Panc1 (cell line): ENCODE data around the gene CD163L1. TPM values are rescaled to one million over a fixed set of nuclear protein-coding genes. Genes with fewer than 3 reads are reported as not detected.

ENCODE experiments used
- ATAC-seq: fragments of 200-7000 bp; cut with Tn5 transposase; 2 replicates; pipeline ENCODE4 v1.9.1; 2020; ENCODE audit warnings: mild to moderate bottlenecking, moderate library complexity
- BruUV-seq: library from RNA; stranded (reverse); fragments of 400-500 nt; replicated peaks from 2 replicates; lab custom pipeline; 2021; lab: Mats Ljungman, UMichigan
- CTCF ChIA-PET: fragments of 300-600 bp; sonication (Branson Sonifier 250); formaldehyde crosslinking; loops from one replicate; lab custom pipeline; 2022; ENCODE audit warnings: antibody characterized with exemption; lab: Charles Lee
- POLR2A ChIA-PET: fragments of 300-600 bp; sonication (Branson Sonifier 250); formaldehyde crosslinking; loops from one replicate; lab custom pipeline; 2022; ENCODE audit warnings: antibody characterized with exemption; lab: Charles Lee
- DNase-seq: peaks from one replicate; pipeline ENCODE4 v3.0.0-alpha.2; 2010; ENCODE audit warnings: low read depth, low spot score
- H3K27ac ChIP-seq: 2 replicates; pipeline ENCODE4 v1.5.1; 2011; ENCODE audit warnings: mild to moderate bottlenecking, low read length, inconsistent platforms
- H3K27me3 ChIP-seq: fragments of 200-500 bp; sonication (Bioruptor generic); 2 replicates; pipeline ENCODE4 v1.6.0; 2014; ENCODE audit warnings: low read length, inconsistent platforms; ENCODE audit not compliant: control insufficient read depth, insufficient read depth
- H3K36me3 ChIP-seq: fragments of 200-500 bp; sonication (Bioruptor generic); 2 replicates; pipeline ENCODE4 v1.5.1; 2014; ENCODE audit warnings: inconsistent platforms, mild to moderate bottlenecking, low read length, moderate library complexity; ENCODE audit not compliant: control insufficient read depth, insufficient read depth
- H3K4me1 ChIP-seq: 2 replicates; pipeline ENCODE4 v1.5.1; 2011; ENCODE audit warnings: inconsistent platforms, mild to moderate bottlenecking, low read length, moderate library complexity; ENCODE audit not compliant: control insufficient read depth, insufficient read depth
- H3K4me3 ChIP-seq, 2 experiments: 2 replicates each; pipeline ENCODE4 v1.5.1; 2011 to 2012; ENCODE audit warnings: low read depth in 2 of 2, low read length in 2 of 2, mild to moderate bottlenecking in 2 of 2, inconsistent platforms in 1 of 2, moderate library complexity in 1 of 2
- H3K9me3 ChIP-seq: fragments of 200-500 bp; sonication (Bioruptor generic); 2 replicates; pipeline ENCODE4 v1.5.1; 2014; ENCODE audit warnings: low read depth, mild to moderate bottlenecking, inconsistent platforms, low read length, moderate library complexity; ENCODE audit not compliant: control insufficient read depth, insufficient read depth
- POLR2AphosphoS5 ChIP-seq: IDR thresholded peaks from 2 replicates; pipeline ENCODE4 v1.6.1; 2012; ENCODE audit warnings: mild to moderate bottlenecking, low read depth, low read length, moderate library complexity
- REST ChIP-seq, 2 experiments: IDR thresholded peaks; 2 replicates each; pipeline ENCODE4 v1.6.1; 2011 to 2012; ENCODE audit warnings: low read depth in 2 of 2, control low read depth in 1 of 2, low read length in 1 of 2, mild to moderate bottlenecking in 1 of 2, moderate library complexity in 1 of 2; ENCODE audit not compliant: insufficient read depth in 1 of 2
- SIN3A ChIP-seq: IDR thresholded peaks from 2 replicates; pipeline ENCODE4 v1.6.1; 2012; ENCODE audit warnings: low read depth, mild to moderate bottlenecking, low read length, moderate library complexity, borderline replicate concordance; ENCODE audit not compliant: insufficient read depth
- TCF7L2 ChIP-seq: IDR thresholded peaks from 2 replicates; pipeline ENCODE4 v1.6.1; 2011; ENCODE audit warnings: mild to moderate bottlenecking, low read depth, low read length, inconsistent platforms
- in situ Hi-C: cut with HindIII; loops from 2 replicates; pipeline ENCODE4 v1.10.0; 2016; ENCODE audit warnings: low sequenced_read_pairs, low pct_unique_long_range_greater_than_20kb
- intact Hi-C: fragments of 100-400 bp; cut with micrococcal nuclease; formaldehyde crosslinking; loops from one replicate; pipeline ENCODE4 v1.10.0; 2022; ENCODE audit not compliant: unreplicated experiment
- total RNA-seq: library from RNA; stranded (reverse); gene quantifications from one replicate; pipeline ENCODE4 v1.2.1, GENCODE V29; 2021; ENCODE audit not compliant: unreplicated experiment
- TF ChIP-seq, protein P1 (sequence below): fragments of 450-650 bp; IDR thresholded peaks from 2 replicates; pipeline ENCODE4 v1.5.1; 2017; ENCODE audit warnings: mild to moderate bottlenecking

The CD163L1 gene
- total RNA-seq, 1 experiment from 2014 or later: not detected

GRCh38 chr12:7354529-7354928 lies 89.4 kb downstream of the CD163L1 start:
- BruUV-seq: no TSS peak
- DNase-seq (no peak), ATAC-seq (no peak)
- ChIA-PET CTCF (no interaction called here), POLR2A (no interaction called here)
- Histone ChIP-seq H3K27me3 (no peaks in the 10 kb centered on the region), H3K36me3 (no peaks in the 10 kb centered on the region), H3K4me3 (no peak overlapping the region), H3K4me1 (no peaks in the 10 kb centered on the region), H3K9me3 (no peaks in the 10 kb centered on the region), H3K27ac (no peak overlapping the region)
- TF ChIP-seq TCF7L2: no peak
- intact Hi-C loops: no loop called here
- in situ Hi-C loops: no loop called here

DNA sequence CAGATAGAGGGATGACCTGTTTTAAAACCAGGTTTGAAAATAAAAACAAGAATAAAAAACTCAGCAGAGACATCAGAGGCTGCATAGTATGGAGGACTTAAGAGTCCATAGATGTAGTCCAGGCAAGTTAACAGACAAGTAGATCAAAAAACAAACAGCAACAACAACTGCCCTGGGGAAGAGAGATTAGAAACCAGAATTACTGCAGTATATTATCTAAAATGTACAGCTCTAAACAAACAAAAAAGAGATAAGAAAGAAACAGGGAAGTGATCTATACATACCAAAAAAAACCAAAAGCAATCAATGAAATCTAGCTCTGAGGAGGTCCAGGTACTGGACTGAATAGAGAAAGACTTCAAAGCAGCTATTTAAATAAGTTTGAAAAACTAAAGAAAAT lies 91.3 kb downstream of the CD163L1 start:
- Histone ChIP-seq H3K4me1 (no peaks in the 10 kb centered on the region), H3K4me3 (no peak overlapping the region), H3K36me3 (no peaks in the 10 kb centered on the region), H3K27me3 (no peaks in the 10 kb centered on the region), H3K27ac (no peak overlapping the region), H3K9me3 (no peaks in the 10 kb centered on the region)
- intact Hi-C loops (no loop called here), in situ Hi-C loops (no loop called here)
- TF ChIP-seq REST (IDR thresholded peaks at IDR 0.05; ENCODE audit: insufficient read depth in 1 of 2, low read depth in 2 of 2, low read length in 1 of 2) (no peak), TCF7L2 (no peak), SIN3A (no peak), POLR2AphosphoS5 (no peak)
- TF ChIP-seq, protein P1, sequence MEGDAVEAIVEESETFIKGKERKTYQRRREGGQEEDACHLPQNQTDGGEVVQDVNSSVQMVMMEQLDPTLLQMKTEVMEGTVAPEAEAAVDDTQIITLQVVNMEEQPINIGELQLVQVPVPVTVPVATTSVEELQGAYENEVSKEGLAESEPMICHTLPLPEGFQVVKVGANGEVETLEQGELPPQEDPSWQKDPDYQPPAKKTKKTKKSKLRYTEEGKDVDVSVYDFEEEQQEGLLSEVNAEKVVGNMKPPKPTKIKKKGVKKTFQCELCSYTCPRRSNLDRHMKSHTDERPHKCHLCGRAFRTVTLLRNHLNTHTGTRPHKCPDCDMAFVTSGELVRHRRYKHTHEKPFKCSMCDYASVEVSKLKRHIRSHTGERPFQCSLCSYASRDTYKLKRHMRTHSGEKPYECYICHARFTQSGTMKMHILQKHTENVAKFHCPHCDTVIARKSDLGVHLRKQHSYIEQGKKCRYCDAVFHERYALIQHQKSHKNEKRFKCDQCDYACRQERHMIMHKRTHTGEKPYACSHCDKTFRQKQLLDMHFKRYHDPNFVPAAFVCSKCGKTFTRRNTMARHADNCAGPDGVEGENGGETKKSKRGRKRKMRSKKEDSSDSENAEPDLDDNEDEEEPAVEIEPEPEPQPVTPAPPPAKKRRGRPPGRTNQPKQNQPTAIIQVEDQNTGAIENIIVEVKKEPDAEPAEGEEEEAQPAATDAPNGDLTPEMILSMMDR: no peak
- no peak for ATAC-seq
- ChIA-PET CTCF (no interaction called here), POLR2A (no interaction called here)
- BruUV-seq: no TSS peak
- DNase-seq: no peak

GRCh38 chr12:7351177-7351576 lies 92.8 kb downstream of the CD163L1 start:
- BruUV-seq: no TSS peak
- TF ChIP-seq TCF7L2 (no peak), SIN3A (no peak), POLR2AphosphoS5 (no peak), REST (IDR thresholded peaks at IDR 0.05; ENCODE audit: insufficient read depth in 1 of 2, low read depth in 2 of 2, low read length in 1 of 2) (no peak)
- H3K36me3 ChIP-seq: no peaks in the 10 kb centered on the region
- intact Hi-C loops: no loop called here
- CTCF ChIA-PET: no interaction called here
- H3K4me1 ChIP-seq: no peaks in the 10 kb centered on the region
- in situ Hi-C loops: no loop called here
- no peak overlapping the region for H3K27ac ChIP-seq
- POLR2A ChIA-PET: no interaction called here
- no peaks in the 10 kb centered on the region for H3K27me3 ChIP-seq
- no peak overlapping the region for H3K4me3 ChIP-seq
- ATAC-seq (no peak), DNase-seq (no peak)
- H3K9me3 ChIP-seq: no peaks in the 10 kb centered on the region
